Stimulated activated CD4-positive, alpha-beta T cell treated with anti-CD3 and anti-CD28 coated beads, Interleukin-1b, Interleukin-23, amount 100 ng/mL, for 4 hours (primary cell): Measurements from ENCODE around the gene MUSTN1.

ENCODE experiments used
- DNase-seq, 2 donors: peaks; one replicate each; pipeline ENCODE4 v3.0.0-alpha.2; 2020; ENCODE audit warnings: low read depth in 2 of 2

MUSTN1 gene

GRCh38 chr3:52786330-52787215 is 48.2 kb downstream of the MUSTN1 start:
- DNase-seq = no peak

GRCh38 chr3:52784931-52785590 is 49.8 kb downstream of the MUSTN1 start:
- no peak for DNase-seq

GRCh38 chr3:52784021-52784621 is 50.7 kb downstream of the MUSTN1 start:
- DNase-seq = no peak

- no peak for DNase-seq
Measured at GRCh38 chr3:52783211-52783555, 51.6 kb downstream of the MUSTN1 start.
